ENCODE results near the gene SRSF5.
A peak's percentile ranks its signal among the peaks of the same experiment; 100 is the strongest.
"Not testable (repeated sequence)": the region's sequence is repeated elsewhere in the genome, so short reads cannot be mapped to it uniquely, and the experiment has no call there.

Gene SRSF5

GRCh38 chr14:69811227-69811867 lies 44.4 kb downstream of the SRSF5 start:
- DNase-seq, result no peak

DNA sequence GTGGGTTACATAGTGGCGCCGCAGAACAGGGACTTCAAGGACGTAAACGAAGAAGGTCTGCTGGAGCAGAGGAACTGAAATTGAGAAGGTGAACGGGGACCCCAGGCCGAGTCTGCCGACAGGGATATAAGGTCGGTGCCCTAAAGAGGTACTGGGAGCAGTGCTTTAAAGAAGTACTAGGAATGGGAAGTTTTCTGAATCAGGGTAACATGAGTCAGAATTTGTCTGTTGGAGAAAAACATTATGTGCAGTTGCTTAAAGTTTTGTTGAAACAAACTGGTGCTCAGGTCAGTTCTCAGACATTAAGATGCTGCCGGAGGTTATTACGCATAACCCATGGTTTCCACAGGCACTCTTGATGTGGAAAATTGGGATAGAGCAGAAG lies 44.9 kb downstream of the SRSF5 start:
- no peak for DNase-seq

DNA sequence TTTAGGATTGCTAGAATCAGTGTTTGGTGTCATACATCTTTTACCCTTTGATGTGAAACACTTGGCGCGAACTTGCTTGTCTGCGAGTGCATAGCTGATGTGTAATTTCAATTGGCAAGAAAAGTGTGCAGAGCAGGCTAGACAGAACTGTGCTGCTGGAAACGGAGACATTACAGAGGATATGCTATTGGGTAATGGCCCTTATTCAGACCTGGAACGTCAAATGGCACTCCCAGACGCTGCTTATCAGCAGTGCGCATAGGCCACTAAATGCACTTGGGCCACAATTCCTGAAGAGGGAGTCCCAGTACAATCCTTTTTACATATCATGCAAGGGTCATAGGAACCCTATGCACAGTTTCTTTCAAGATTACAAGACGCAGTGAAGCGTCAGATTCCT lies 45.8 kb downstream of the SRSF5 start:
- DNase-seq, result no peak

GRCh38 chr14:69813346-69813745 lies 46.4 kb downstream of the SRSF5 start:
- DNase-seq, result not testable (repeated sequence)

- DNase-seq, result no peak
Observed at GRCh38 chr14:69814397-69814796, 47.5 kb downstream of the SRSF5 start.

GRCh38 chr14:69815556-69815955 lies 48.6 kb downstream of the SRSF5 start:
- DNase-seq, result no peak

- no peak for DNase-seq
Observed at GRCh38 chr14:69816216-69816615, 49.3 kb downstream of the SRSF5 start.

DNA sequence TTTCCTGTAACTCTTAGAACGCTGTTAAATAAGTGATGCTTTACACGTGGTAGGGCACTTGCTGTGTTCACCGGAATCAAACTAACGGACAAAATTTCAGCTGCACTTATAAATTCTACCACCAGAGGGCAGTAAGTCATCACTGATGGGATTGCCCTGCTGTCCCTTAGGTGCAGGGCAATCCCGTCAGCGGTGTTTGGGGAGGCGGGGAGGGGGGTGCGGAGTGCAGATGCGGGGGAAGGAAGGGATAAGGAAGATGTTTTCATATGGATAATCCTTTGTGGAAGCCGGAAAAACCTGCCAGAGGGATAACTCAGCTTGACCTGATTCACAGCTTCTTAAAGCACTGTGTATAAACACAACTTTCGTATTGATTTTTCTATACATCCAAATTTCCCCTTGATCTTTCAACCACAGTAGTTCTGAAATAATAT lies 51.8 kb downstream of the SRSF5 start:
- DNase-seq, result peak; percentile 62 to 66

GRCh38 chr14:69819607-69820006 lies 52.7 kb downstream of the SRSF5 start:
- DNase-seq, result no peak

DNA sequence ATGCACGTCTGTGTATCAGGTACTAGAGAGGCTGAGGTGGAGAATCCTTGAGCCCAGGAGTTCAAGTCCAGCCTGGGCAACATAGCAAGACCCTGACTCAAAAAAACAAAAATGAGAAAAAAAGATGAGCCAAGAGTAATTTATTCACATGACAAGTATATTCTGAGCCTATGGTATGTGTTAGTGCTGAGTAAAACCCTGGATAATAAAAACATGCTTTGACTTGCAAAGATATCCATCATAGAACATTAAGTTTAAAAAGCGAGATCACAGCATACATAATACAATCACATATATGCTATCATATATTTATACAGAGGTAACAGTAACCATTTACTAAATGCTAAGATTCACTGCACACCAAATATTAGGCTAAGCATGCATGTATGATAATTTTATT lies 54.0 kb downstream of the SRSF5 start:
- DNase-seq, result no peak

Measured in activated T-cell treated with anti-CD3 and anti-CD28 coated beads, Interleukin-2, amount 50 U/mL, for 48 hours (primary cell).